ENCODE results near the gene TECPR1.

The TECPR1 gene

DNA sequence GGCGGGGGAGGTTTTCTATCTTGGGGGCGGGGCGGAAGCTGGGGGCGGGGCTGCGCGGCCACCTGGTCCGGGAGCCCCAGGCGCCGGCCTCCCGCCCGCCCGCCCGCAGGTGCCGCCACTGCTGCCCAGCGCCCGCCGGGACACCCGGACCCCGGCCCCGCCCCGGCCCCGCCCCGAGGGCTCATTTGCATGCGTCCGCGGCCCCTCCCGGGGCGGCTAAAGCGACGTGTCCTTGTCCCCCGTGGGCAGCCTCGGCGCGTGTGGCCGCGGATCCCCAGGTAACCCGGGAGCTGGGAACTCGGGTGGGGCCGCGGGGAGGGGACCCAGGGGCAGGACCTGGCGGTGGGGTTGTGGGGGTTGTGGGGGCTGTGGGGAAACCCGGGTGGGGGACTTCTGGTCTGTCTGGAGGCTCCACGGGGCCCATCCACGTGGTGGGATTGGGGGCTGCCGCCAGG lies 40.8 kb downstream of the TECPR1 start, which contains the start of gene BHLHA15:
Gene BHLHA15 (plus strand): TSS at position 219 of the 455 bp plus-strand sequence. CDS start 871 bp downstream, outside the sequence.
- no peak for DNase-seq (ENCODE audit: low read depth)

DNA sequence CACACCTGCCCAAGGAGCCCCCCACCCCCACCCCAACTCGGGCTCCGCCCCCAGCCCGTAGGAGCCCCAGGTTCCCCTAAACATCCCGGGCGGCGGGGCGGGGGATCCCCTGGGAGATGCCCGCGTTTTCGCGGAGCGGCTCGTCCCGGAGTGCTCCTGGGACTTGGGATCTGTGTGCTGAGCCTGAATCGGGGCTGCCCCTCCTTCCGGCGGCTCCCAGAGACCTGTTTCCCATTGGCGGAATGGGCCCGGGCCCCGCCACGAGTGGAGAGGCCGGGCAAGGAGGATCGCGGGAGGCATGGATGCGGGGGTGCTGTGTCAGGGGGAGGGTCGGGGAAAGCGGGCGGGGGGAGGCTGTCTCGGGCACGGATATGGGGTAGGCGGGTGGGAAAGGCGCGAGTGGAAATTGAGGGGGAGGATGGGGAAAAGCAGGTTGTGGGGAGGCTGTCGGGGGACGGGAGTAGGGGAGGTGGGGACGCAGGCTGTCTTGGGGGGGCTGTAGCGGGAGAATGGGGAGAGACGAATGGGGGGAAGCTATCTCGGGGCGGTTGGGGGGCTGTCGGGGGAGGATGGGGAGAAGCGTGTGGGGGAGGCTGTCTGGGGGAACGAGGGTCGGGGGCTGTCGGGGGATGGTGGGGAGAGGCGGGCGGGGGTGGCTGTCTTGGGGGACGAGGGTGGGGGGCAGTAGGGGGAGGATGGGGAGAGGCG lies 41.4 kb downstream of the TECPR1 start:
- DNase-seq (ENCODE audit: low read depth), result no peak

DNA sequence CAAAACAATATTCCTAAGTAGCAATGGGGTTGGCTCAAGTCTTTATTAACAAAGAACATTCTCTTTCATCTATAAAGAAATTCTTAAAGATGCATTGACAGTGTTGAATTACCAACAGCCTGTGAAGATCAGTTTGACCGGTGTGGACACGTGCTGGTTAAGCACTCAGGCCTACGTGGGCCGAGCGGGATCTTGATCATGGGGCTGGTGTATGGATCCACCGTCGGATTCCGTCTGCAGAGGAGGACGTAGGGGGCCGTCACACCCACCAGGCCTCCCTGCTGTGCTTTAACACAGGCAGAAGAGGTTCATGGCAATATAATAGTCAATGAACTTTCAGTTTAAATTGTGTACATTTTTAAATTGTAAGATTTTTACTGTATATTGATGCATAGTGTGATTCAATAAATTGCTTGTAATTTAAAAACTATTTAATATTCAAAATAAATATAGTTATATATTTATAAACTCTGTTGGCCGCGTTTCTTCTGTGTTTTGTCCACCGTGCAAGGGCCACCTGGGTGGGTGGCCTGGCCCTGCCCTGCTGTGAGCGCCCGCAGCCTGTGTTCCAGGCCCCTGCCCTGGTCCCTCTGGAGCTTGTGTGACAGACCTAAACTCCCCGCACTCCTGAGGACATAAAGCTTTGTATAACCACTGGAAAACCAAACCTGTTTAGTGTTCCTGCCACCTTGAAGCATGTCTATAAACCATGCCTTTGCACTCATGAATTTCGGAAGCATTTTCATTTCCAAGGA lies 42.7 kb downstream of the TECPR1 start:
- no peak for DNase-seq (ENCODE audit: low read depth)

DNA sequence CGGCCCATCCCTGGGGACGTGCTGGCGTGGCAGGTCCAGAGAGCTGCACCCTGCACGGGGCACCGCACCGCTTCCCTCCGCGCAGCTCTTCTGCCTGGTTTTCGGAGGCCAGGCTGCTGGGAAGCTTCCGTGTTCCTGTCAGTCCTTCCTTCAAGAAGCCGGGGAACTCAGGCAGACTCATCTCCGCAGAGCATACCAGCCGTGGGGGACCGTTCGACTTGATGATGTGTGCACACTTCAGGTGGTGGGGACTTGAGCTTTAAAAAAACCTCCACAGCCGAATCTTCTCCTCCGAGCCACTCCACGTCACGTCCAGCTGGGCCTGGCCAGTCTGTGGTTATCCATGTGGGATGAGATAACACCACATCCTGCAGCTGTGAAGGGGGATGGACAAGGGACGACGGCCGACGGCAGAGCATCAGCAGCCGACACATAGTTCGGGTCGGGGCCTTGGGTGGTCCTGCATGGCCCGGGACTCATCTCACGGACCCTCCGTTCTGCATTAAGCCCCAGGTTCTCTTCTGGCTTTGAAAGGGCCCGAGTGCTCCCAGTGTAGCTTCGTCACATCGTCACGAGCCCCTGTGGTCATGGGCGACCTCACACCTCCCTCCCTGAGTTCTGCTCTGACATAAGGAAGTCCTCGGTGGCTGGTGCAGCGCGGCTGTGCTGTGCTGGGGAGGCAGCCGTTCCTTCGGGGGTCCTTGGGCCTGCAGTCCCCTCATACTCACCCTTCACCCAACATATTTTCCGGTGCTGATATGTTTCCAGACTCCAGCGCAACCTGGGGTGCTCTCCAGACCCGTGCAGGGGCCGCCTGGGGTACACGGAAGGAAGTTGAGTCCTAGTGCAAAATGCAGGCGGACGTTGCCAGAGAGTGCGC lies 45.3 kb downstream of the TECPR1 start:
- no peak for DNase-seq (ENCODE audit: low read depth)

DNA sequence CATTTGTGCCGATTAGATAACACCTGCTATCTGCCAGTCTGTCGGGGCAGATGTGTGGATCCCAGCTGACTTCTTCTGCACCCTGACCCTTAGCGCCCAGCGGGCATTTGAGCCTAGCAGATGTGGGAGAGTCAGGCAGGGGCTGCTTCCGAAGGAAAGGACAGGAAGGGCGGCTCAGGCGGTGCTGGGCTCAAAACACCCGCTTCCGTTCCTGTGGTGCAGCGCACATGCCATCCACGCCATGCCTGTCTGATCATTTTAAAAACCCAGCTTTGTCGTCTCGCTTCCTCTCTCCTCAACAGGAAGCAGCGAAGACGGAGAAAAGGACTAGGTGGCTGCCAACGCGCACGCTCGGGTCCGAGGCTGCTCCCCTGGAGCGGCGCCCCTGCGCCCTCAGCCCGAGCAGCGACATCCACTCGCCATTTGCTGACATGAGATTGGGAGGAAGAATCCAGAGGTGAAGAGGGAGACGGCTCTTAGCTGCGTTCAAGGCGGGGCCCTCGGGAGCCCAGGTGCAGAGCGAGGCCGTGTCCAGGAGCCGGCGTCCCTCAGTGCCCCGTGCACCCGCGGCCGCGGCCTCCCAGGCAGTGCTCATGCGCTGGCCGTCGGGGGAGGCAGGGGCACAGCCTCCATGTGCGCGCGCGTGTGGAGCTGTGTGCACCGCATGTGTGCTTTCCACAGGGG lies 46.7 kb downstream of the TECPR1 start:
- DNase-seq (ENCODE audit: low read depth), result no peak

DNA sequence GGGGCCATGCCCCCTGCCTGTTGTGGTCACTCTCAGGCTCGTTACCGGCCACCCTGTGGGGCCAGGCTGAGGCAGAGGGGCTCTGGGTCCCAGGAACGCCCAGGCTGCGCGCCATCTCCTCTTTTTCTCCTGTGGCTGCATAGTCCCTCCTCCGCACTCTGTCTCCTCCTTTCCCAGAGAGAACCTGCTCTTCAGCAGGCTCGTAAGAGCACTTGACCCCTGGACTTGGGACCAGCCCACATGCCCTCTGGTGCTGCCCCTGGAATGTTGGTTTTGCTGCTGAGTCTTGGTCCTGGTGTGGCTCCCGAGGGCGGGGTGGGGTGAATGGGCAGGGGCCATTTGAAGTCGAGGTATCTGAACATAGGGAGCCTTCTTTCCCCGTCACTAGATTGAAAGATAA lies 47.4 kb downstream of the TECPR1 start:
- no peak for DNase-seq (ENCODE audit: low read depth)

DNA sequence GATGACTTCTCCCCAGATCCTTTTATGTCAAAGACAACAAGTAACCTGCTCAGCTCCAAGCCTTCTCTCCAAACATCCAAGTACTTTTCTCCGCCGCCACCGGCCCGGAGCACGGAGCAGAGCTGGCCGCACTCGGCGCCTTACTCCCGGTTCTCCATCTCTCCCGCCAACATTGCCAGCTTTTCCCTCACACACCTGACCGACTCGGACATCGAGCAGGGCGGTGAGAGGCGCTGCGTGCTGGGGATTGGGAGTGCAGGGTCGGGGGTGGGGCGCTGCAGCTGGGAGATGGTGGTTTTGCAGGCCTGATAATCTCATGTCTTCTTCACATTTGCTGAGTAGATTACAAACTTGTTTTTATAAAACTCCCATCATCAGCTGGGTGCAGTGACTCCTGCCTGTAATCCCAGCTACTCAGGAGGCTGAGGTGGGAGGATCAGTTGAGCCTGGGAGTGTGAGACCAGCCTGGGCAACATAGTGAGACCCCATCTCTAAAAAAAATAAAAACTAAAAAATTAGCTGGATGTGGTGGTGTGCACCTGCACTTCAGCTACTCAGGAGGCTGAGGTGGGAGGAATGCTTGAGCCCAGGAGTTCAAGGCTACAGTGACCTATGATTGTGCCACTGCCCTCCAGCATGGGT lies 47.9 kb downstream of the TECPR1 start:
- no peak for DNase-seq (ENCODE audit: low read depth)

DNA sequence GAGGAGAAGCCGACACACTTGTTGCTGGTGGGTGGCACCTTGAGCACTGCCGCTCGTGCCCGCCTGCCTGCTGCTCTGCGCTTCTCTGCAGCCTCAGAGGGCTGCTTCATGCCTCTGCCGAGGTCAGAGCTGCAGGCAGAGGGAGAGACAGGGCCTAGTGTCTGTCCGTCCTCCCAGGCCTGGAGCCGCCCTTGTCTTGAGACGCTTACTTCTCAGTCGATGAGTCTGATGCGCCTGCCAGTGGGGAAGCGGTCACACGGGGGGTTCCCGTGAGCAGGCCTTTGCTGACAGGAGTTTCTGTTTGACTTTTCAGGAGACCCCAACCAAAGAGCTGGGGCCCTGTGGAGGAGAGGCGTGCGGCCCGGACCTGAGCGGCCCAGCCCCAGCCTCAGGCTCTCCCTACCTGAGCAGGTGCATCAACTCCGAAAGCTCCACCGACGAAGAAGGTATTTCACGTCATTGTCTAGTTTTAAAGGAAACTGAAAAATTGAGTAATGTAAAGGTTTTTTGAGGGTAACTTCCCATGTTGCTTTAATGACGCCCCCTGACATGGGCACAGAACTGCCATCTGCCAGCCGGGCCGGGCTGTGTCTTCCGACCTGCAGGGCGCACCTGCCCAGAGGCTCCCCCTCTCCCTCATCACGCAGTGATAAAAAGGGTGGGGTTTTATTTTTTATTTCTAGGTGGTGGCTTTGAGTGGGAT lies 48.6 kb downstream of the TECPR1 start:
- DNase-seq (ENCODE audit: low read depth), result no peak

DNA sequence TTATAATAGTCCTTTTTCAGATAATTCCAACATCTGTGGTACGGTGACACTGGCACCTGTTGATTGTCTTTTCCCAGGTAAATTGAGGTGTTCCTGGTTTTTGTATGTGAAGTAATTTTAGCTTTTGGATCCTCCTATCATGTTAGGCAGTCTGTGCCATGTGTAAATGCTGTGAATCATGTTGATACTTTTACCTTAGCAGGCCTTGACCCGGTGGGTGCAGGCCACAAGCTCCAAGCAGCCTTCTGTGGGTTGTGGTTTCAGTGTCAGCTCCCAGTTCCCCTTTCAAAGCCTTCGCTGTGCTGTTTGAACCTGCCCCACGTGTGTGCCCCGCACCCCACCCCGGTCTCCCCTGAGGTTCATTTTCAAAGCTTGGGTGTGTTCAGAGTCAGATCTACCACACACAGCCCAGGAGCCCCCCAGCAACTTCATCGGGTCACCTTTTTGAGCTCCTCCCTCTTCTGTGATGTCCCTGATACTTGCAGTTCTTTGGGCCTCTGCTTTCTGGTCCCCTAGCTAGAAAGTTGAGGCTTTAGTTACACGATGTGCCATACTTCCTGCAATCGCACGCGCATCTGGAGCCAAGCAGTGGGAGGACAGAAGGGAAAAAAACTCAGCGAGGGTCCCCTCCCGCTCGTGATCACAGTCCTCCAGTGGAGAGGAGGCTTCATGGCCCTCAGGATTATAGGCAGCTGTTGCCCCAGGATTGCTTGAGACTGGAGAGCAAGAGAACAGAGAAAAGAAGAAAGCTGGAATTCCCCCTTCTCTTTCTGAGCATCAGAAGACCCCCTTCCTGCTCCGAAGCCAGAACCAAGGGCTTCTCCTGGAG lies 49.5 kb downstream of the TECPR1 start:
- DNase-seq (ENCODE audit: low read depth), result no peak

DNA sequence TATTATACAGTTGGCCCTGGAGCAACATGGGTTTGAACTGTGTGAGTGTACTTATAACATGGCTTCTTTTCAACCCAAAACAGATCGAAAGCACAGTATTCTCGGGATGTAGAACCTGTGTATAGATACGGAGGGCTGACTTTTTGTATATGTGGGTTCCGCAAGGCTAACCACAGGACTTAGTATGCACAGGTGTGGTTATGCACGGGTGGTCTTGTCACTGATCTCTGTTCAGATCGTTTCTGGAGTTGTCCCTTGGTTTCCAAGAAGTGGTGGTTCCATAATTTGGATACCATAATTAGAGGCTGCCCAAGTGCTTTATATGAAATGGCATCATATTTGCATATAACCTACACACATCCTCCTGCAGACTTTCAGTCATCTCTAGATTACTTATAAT lies 51.7 kb downstream of the TECPR1 start:
- no peak for DNase-seq (ENCODE audit: low read depth)

DNA sequence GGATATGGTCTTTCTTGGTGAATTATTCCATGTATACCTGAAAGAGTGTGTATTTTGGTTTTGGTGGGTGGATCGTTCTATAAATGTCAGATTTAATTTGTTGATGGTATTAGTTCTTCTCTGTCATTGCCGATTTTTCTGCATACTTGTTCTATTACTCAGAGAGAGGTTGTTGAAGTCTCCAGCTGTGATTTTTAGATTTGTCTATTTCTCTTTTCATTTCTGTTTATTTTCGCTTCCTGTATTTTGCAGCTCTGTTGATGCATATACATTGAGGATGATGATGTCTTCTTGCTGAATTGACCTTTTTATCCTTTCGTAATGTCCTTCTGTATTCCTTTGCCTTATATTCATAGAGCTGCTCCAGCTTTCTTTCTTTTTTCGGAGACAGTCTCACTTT lies 52.9 kb downstream of the TECPR1 start:
- DNase-seq (ENCODE audit: low read depth), result no peak

DNA sequence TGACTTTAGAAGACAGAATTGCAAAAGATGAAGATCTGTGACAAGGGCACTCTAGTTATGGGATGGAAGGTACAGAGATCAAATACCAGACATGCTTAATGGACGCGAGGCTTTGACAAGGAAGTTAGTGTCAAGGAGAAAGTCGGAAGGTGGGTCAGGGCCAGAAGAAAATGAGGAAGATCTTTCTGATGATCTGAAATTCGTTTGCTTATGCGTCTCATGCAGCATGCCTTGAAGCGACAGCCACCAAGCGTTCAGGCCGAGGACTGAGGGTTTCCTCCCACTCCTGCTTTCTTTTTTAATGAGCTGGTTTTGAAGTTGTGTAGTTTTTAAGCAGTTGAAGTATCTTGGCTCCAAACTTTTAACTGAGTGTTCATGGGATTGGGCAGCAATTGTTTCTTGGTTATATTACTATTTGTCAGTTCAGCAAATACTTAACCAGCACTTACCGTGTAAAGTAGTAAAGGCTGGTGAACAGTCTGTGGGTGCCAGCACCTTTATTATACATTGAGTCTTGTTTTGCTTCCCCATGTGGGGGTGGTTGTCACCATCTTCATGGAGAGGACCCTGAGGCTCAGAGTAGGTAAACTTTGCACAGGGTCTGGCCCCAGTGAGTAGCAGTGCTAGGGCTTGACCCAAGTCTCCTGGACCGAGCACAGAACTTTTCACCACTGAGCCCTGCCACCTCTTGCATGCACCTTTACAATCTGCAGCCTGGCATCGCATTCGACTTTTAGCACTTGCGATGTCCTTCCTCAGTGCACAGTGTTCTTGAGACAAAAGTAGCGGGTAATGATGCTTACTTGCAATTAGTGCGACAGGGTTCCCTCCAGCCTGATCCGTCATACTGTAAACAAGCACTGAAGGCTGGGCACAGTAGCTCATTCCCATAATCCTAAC lies 55.1 kb downstream of the TECPR1 start:
- DNase-seq (ENCODE audit: low read depth), result no peak

DNA sequence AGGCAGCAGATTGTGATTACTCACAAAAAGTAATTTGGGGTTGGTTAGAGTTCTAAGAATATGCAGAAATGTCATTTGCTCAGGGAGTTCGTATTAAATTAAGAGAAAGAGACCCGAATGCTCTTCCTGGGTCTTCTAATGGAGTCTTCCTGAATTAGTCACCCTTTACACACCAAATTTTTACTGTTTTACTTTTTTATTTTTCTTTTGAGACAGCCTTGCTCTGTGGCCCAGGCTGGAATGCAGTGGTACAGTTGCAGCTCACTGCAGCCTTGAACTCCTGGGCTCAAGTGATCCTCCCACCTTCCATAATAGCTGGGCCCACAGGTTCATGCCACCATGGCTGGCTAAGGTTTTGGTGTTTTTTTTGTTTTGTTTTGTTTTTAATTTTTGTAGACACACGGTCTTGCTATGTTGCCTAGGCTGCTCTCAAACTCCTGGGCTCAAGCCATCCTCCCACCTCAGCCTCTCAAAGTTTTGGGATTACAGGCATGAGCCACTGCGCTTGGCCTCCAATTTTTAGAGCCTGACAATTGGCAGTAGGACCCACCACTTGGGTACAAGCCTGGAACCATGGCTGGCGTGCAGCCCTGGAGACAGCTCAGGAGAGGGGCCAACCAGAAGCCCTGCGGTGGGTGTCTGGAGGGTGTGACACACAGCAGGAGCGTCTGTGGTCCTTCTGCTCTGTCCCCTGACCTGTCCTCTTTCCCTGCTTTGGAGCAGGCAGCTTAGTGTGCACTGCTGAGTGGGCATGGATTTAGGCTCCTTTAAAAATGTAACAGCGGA lies 57.2 kb downstream of the TECPR1 start:
- no peak for DNase-seq (ENCODE audit: low read depth)

DNA sequence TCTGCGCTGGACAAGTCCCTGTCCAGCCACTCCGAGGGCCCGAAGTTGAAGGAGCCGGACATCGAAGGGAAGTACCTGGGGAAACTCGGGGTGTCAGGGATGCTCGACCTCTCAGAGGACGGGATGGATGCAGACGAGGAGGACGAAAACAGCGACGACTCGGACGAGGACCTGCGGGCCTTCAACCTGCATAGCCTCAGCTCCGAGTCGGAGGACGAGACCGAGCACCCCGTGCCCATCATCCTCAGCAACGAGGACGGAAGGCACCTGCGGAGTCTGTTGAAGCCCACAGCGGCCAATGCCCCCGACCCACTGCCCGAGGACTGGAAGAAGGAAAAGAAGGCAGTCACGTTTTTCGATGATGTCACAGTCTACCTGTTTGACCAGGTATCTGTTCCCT lies 57.8 kb downstream of the TECPR1 start:
- no peak for DNase-seq (ENCODE audit: low read depth)

DNA sequence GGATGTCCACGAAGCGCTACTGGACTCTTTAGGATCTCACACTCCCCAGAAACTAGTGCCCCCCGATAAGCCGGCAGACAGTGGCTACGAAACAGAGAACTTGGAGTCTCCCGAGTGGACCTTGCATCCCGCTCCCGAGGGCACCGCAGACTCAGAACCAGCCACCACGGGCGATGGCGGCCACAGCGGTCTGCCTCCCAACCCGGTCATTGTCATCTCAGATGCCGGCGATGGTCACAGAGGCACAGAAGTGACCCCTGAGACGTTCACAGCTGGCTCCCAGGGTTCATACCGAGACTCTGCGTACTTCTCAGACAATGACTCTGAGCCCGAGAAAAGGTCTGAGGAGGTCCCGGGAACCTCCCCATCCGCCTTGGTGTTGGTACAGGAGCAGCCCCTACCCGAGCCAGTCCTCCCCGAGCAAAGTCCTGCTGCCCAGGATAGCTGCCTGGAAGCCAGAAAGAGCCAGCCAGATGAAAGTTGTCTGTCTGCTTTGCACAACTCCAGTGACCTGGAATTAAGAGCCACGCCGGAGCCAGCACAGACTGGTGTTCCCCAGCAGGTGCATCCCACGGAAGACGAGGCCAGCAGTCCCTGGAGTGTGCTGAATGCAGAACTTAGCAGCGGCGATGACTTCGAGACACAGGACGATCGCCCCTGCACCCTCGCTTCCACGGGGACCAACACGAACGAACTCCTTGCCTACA lies 58.4 kb downstream of the TECPR1 start:
- DNase-seq (ENCODE audit: low read depth), result no peak

DNA sequence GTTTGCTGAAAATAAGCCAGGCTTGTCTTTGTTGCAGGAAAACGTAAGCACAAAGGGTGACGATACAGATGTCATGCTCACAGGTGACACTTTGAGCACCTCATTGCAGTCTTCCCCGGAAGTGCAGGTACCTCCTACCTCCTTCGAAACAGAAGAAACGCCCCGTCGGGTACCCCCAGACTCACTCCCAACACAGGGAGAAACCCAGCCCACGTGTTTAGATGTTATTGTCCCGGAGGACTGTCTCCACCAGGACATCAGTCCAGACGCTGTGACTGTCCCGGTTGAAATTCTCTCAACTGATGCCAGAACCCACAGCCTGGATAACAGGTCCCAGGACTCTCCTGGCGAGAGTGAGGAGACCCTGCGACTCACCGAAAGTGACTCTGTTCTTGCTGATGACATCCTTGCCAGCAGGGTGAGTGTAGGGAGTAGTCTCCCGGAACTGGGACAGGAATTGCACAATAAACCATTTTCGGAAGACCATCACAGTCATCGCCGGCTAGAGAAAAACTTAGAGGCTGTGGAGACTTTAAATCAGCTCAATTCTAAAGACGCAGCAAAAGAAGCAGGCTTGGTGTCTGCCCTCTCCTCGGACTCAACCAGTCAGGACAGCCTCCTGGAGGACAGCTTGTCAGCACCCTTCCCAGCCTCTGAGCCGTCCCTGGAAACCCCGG lies 59.1 kb downstream of the TECPR1 start:
- no peak for DNase-seq (ENCODE audit: low read depth)

Data from non-pigmented ciliary epithelial cell (primary cell).